NCI-H82 (cell line): ENCODE measurements around the gene RNF19B.
A peak's percentile ranks its signal among the peaks of the same experiment; 100 is the strongest.

Source experiments
- DNase-seq: peaks from one replicate; lab custom pipeline; 2025; lab: John Stamatoyannopoulos, UW

The RNF19B gene

GRCh38 chr1:32901823-32902534 is 62.6 kb downstream of the RNF19B start:
- no peak for DNase-seq

- DNase-seq = peak; percentile 63
Measured at GRCh38 chr1:32900956-32901822, 63.4 kb downstream of the RNF19B start, which contains the start of gene TMEM54. Gene TMEM54, minus strand, starts transcription at chr1:32901389. Its CDS starts 151 bp downstream, at chr1:32901238.

GRCh38 chr1:32900371-32900955 is 64.1 kb downstream of the RNF19B start:
- DNase-seq = peak; percentile 76

- peak; percentile 62 for DNase-seq
Measured at GRCh38 chr1:32899586-32900296, 64.9 kb downstream of the RNF19B start.

- DNase-seq = no peak
Measured at GRCh38 chr1:32898958-32899357, 65.7 kb downstream of the RNF19B start.

GRCh38 chr1:32898056-32898455 is 66.6 kb downstream of the RNF19B start:
- no peak for DNase-seq

GRCh38 chr1:32897082-32898049 is 67.2 kb downstream of the RNF19B start:
- DNase-seq = no peak

- DNase-seq = no peak
Measured at GRCh38 chr1:32896451-32896850, 68.2 kb downstream of the RNF19B start.

GRCh38 chr1:32895325-32896215 is 69.0 kb downstream of the RNF19B start:
- DNase-seq = no peak

- DNase-seq = no peak
Measured at GRCh38 chr1:32894681-32895080, 69.9 kb downstream of the RNF19B start.

- DNase-seq = peak; percentile 60
Measured at GRCh38 chr1:32894019-32894600, 70.5 kb downstream of the RNF19B start.

- peak; percentile 90 for DNase-seq
Measured at GRCh38 chr1:32893198-32894018, 71.2 kb downstream of the RNF19B start.

GRCh38 chr1:32892368-32893197 is 72.0 kb downstream of the RNF19B start:
- DNase-seq = peak; percentile 95

- no peak for DNase-seq
Measured at GRCh38 chr1:32891630-32892029, 73.0 kb downstream of the RNF19B start.

GRCh38 chr1:32891241-32891570 is 73.4 kb downstream of the RNF19B start:
- DNase-seq = no peak

- DNase-seq = peak; percentile 72
Measured at GRCh38 chr1:32890516-32891240, 73.9 kb downstream of the RNF19B start.

- DNase-seq = peak; percentile 39
Measured at GRCh38 chr1:32889731-32890278, 74.8 kb downstream of the RNF19B start.
